Bronchial epithelial cell (primary cell): ENCODE measurements around the gene TALDO1. TPM values are rescaled to one million over a fixed set of nuclear protein-coding genes. Genes with fewer than 3 reads are reported as not detected.

Experiments
- DNase-seq: peaks from one replicate; pipeline ENCODE4 v3.0.0-alpha.2; 2010; ENCODE audit warnings: low read depth
- FAIRE-seq: peaks from 2 replicates; lab custom pipeline; 2011; peaks lifted over from hg19 to GRCh38; lab: Jason Lieb, UNC
- H3K27me3 ChIP-seq: 2 replicates; pipeline ENCODE4 v1.5.1; 2011; ENCODE audit warnings: low read length; ENCODE audit not compliant: control insufficient read depth, insufficient read depth
- H3K36me3 ChIP-seq: 2 replicates; pipeline ENCODE4 v1.5.1; 2011; ENCODE audit warnings: low read length; ENCODE audit not compliant: control insufficient read depth, insufficient read depth
- H3K4me3 ChIP-seq: 2 replicates; pipeline ENCODE4 v1.5.1; 2011; ENCODE audit warnings: mild to moderate bottlenecking, low read depth, low read length, control low read depth
- total RNA-seq: library from RNA; depleted of rRNA; stranded (reverse); fragments of >200 nt; gene quantifications from 2 replicates; pipeline ENCODE4 v1.2.1, GENCODE V29; 2014
- TF ChIP-seq, protein P1 (sequence below): IDR thresholded peaks from 2 replicates; pipeline ENCODE4 v1.5.1; 2011; ENCODE audit warnings: mild to moderate bottlenecking, moderate library complexity, low read length, control low read depth, inconsistent platforms; ENCODE audit not compliant: insufficient read depth, severe bottlenecking

The TALDO1 gene
- total RNA-seq, 1 donor from 2014 or later = 253 TPM

DNA sequence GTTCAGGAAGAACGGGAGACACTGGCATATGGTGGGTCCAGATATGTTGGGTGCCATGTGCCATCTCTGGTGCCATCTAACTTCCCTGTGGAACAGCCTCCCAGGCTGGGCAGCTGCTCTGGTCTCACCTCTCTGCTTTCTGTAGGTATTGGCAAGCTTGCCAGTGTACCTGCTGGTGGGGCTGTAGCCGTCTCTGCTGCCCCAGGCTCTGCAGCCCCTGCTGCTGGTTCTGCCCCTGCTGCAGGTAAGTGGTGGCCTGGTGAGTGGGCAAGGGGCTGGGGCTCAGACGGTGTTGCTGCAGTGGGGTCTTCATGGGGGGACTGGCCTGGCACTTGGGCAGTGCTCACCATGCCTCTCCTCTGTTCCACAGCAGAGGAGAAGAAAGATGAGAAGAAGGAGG is 65.1 kb downstream of the TALDO1 start:
- FAIRE-seq (no peak), DNase-seq (no peak)
- TF ChIP-seq, protein P1, sequence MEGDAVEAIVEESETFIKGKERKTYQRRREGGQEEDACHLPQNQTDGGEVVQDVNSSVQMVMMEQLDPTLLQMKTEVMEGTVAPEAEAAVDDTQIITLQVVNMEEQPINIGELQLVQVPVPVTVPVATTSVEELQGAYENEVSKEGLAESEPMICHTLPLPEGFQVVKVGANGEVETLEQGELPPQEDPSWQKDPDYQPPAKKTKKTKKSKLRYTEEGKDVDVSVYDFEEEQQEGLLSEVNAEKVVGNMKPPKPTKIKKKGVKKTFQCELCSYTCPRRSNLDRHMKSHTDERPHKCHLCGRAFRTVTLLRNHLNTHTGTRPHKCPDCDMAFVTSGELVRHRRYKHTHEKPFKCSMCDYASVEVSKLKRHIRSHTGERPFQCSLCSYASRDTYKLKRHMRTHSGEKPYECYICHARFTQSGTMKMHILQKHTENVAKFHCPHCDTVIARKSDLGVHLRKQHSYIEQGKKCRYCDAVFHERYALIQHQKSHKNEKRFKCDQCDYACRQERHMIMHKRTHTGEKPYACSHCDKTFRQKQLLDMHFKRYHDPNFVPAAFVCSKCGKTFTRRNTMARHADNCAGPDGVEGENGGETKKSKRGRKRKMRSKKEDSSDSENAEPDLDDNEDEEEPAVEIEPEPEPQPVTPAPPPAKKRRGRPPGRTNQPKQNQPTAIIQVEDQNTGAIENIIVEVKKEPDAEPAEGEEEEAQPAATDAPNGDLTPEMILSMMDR = no peak
- H3K27me3 ChIP-seq = no peaks in the 10 kb centered on the region
- H3K4me3 ChIP-seq = no peak overlapping the region
- peaks cover 21% of the 10 kb centered on the region for H3K36me3 ChIP-seq

DNA sequence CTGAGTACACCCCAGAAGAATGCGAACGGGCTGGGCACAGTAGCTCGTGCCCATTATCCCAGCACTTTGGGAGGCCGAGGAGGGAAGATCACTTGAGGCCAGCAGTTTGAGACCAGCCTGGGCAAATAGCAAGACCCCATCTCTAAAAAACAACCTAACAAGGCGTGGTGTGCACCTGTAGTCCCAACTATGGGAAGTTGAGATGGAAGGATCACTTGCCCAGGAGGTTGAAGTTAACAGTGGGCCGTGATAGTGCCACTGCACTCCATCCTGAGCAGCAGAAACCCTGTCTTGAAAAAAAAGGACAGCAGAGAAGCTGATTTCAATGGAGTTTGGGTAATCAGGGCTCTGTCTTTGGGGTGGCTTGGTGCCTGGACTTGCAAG is 65.8 kb downstream of the TALDO1 start:
- no peak for DNase-seq
- Histone ChIP-seq H3K4me3 (no peak overlapping the region), H3K36me3 (peaks cover 21% of the 10 kb centered on the region), H3K27me3 (no peaks in the 10 kb centered on the region)
- FAIRE-seq = no peak
- TF ChIP-seq, protein P1 = no peak

DNA sequence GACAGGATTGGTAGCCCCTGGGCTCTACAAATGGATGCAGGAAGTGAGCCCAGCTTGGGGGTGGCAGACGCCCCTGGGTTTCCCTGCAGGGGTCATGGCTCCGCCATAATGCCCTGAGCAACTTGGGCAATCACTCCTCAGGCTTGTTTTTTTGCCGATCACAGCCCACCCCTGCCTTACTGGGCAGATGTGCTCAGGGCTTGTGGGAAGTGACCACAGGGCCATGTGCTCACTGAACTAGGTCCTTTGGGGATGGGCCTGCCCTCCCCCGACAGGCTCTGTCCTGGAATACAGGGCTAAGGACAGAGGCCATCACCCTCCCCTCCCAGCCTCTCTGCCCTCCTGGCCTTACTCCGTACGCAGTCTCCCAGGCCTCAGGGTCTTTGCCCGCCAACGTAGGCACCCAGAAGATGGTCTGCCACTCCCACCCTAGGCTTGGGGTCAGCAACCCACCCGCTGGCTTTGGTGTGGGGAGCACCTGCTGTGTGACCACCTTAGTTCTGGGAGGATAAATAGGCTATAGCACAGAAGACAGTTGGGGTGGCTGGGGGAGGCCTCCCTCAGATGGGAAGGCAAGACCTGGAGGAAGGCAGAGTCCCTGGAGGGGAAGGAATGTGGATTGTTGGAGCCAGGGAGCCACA is 66.3 kb downstream of the TALDO1 start:
- Histone ChIP-seq H3K36me3 (peaks cover 21% of the 10 kb centered on the region), H3K27me3 (no peaks in the 10 kb centered on the region), H3K4me3 (no peak overlapping the region)
- DNase-seq (no peak), FAIRE-seq (no peak)
- TF ChIP-seq, protein P1 = no peak

Other genes with a start within 250 kb of the TALDO1 start
- 361 and 427 TPM in 2 replicates for gene RNH1, start 240.2 kb upstream of the TALDO1 start, total RNA-seq
- gene HRAS, start 211.9 kb upstream of the TALDO1 start, total RNA-seq = 150 and 199 TPM in 2 replicates
- gene LRRC56, start 209.9 kb upstream of the TALDO1 start, total RNA-seq = 0.26 and 0.38 TPM in 2 replicates
- 0.90 and 1.1 TPM in 2 replicates for gene LMNTD2, start 186.7 kb upstream of the TALDO1 start, total RNA-seq
- 44.4 and 45.5 TPM in 2 replicates for gene RASSF7, start 186.5 kb upstream of the TALDO1 start, total RNA-seq
- gene PHRF1, start 171.0 kb upstream of the TALDO1 start, total RNA-seq = 21.1 and 26.1 TPM in 2 replicates
- gene IRF7, start 131.5 kb upstream of the TALDO1 start, total RNA-seq = 15.3 and 18.2 TPM in 2 replicates
- not detected in 2 replicates for gene CDHR5, start 122.5 kb upstream of the TALDO1 start, total RNA-seq
- gene SCT, start 120.3 kb upstream of the TALDO1 start, total RNA-seq = not detected in 2 replicates
- 0.13 TPM in 1 of 2 replicates, not detected in the other for gene DRD4, start 110.2 kb upstream of the TALDO1 start, total RNA-seq
- 23.4 and 26.9 TPM in 2 replicates for gene DEAF1, start 52.2 kb upstream of the TALDO1 start, total RNA-seq
- gene TMEM80, start 51.6 kb upstream of the TALDO1 start, total RNA-seq = 9.0 and 28.8 TPM in 2 replicates
- gene EPS8L2, start 41.2 kb upstream of the TALDO1 start, total RNA-seq = 105 and 169 TPM in 2 replicates
- 17.9 and 18.7 TPM in 2 replicates for gene GATD1, start 30.0 kb downstream of the TALDO1 start, total RNA-seq
- not detected in 2 replicates for gene CEND1, start 42.6 kb downstream of the TALDO1 start, total RNA-seq
- 4.4 and 5.3 TPM in 2 replicates for gene SLC25A22, start 50.8 kb downstream of the TALDO1 start, total RNA-seq
- gene PIDD1, start 57.8 kb downstream of the TALDO1 start, total RNA-seq = 4.4 and 5.0 TPM in 2 replicates
- 211 and 353 TPM in 2 replicates for gene RPLP2, start 62.5 kb downstream of the TALDO1 start, total RNA-seq
- 9.0 and 15.6 TPM in 2 replicates for gene PNPLA2, start 71.5 kb downstream of the TALDO1 start, total RNA-seq
- gene CRACR2B, start 80.5 kb downstream of the TALDO1 start, total RNA-seq = 0.51 and 0.53 TPM in 2 replicates
- gene CD151, start 85.5 kb downstream of the TALDO1 start, total RNA-seq = 321 and 324 TPM in 2 replicates
- gene POLR2L, start 95.1 kb downstream of the TALDO1 start, total RNA-seq = 8.7 and 51.6 TPM in 2 replicates
- gene TSPAN4, start 95.4 kb downstream of the TALDO1 start, total RNA-seq = 50.8 and 71.6 TPM in 2 replicates
- 34.1 and 42.6 TPM in 2 replicates for gene CHID1, start 163.3 kb downstream of the TALDO1 start, total RNA-seq
- 9.5 and 17.8 TPM in 2 replicates for gene AP2A2, start 178.4 kb downstream of the TALDO1 start, total RNA-seq